AG20443 (cell line): ENCODE data around the gene ILKAP.

Source experiments
- DNase-seq: peaks from one replicate; pipeline ENCODE4 v3.0.0; 2012; ENCODE audit warnings: low spot score, mixed read lengths

The ILKAP gene

DNA sequence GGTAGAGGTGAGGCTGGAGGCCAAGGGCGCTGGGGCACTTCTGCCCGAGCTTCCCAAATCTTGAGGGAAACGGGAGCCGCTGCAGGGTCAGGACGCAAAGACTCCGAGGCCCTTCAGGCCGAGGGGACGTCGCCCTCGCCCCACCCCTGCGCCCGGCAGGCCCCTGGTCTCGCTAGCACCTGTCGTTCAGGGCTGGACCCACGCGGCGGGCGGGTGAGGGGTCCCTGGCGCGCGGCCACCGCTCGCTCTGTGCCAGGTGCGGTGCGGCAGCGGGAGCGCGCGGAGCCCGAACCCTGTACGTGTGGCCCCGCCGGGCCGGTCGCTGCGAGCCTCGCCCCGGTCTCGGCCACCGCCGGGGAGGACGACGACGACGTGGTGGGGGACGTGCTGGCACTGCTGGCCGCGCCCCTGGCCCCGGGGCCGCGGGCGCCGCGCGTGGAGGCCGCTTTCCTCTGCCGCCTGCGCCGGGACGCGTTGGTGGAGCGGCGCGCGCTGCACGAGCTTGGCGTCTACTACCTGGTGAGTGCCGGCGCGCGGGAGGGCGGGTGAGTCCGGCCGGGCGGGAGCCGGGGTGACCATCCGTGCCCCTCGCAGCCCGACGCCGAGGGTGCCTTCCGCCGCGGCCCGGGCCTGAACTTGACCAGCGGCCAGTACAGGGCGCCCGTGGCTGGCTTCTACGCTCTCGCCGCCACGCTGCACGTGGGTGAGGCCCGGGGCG, 39.9 kb downstream of the ILKAP start:
- DNase-seq = peak; percentile 44

DNA sequence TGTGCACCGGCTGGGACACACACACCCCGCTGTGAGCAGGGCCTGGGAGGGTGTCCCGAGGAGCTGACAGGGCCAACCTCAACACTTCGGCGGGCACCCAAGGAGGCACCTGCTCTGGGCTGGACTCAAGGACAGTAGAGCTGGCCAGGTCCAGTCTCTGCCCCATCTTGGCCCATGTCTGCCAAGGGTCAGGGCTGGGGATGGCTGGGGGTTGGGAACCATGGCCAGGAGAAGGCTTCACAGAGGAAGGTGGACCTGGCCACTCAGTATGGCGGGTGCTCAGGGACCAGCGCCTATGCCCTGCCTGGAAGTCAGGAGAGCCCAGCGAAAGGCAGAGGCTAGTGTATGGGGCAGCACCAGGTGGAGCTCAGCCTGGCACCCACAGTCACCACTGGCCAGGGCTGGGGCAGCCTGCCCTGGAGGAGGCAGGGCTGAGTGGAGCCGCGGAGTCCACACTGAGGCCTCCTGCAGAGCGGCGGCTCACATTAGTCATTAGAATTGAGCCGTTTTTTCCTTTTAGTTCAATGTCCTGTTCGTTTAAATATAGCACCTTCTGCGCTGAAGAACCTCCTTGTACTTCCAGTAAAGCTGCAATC, 40.6 kb downstream of the ILKAP start:
- no peak for DNase-seq

DNA sequence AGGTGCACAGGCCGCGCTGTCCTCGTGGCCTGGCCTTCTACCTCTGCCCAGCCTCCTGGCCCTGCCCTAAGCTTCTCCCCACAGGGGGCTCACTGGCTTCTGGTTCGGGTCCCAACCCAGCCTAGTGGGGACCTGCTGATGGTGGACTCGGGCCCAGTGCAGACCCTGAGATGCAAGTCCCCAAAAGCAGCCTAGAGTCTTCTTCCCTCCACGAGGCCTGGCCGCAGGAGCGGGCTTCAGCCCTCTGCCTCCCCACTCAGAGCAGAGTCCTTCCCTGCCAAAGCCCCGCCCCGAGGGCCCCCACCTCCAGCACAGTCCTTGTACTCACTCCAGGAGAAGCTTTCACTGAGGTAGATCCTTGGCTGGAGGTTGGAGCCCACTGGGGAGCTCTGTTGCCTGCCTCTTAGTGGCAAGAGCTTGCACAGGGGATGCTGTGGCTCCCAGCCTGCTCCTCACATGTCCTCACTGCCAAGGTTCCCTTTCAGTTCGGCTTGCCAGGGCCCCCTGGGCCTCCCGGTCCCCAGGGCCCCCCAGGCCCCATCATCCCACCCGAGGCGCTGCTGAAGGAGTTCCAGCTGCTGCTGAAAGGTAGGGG, 41.1 kb downstream of the ILKAP start:
- no peak for DNase-seq

DNA sequence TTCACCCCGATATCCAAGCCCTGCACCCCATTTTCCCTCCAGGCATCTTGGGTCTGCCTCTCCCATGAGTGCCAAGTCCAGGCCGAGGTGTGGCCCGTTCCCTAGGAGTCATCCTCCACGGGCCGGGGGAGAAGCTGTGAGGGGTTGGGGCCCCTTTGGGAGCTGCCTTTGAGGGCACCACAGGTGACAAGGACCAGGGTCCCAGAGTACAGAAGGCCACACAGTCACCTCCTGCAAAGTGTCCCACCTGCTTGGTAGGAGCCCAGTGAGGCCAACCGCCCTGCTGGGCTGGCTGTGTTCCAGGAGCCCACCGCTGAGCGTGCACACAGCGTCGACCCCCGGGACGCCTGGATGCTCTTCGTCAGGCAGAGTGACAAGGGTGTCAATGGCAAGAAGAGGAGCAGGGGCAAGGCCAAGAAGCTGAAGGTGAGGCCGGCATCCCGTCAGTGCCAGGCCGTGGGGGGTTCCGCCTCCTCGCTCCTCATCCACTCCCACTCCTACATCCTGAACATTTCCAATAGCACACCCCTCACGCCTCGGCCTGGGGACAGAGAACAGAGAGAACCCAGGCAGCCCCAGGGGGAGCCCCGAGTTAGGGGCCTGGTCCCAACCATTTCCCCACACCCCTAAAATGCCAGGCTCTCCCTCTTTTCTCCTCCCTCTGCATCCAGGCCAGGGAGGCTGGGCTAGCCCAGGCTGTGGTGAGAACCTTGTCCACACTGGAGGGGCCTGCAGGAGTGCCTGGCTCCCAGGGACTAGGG, 42.0 kb downstream of the ILKAP start:
- no peak for DNase-seq

DNA sequence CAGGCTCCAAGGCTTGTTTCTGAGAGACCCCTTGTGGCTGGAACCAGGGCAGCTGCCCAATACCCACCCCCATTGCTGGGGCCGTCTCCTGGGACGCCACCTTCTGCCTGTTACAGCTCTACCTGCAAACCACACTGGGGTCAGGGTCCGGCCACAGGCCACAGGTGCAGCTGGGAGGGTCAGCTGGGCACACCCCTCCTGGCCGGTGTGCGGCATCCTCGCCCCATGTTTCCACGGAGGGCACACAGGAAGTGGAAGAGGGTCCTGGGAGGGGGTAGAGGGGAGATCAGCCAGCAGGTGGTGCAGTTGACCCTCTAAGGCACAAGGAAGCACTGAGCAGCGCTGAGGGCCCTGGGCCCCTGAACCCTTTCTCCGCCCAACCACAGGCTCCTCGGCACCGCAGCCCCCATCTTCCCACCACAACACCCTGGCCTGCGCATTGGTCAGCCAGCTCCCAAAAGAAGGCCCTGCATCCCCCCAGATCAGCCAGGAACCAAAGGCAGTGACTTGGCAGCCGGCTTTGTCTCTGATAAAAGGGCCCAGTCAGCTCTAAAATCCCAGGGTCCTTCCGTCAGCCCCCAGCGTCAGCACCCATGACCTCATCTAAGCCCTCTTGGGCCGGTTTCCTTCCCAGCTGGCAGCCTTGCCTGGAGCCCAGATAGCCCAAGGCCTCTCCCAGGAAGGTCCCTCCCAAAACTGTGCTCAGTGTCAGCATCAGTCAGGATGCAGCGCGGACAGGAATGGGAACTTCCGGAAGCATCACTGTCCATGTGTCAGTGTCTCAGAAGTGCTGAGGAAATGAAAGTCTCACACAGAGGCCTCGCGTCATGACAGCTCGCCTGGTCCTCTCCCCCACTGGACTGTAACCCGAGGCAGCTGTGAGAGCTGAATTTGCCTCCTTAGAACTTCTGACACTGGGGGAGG, 43.0 kb downstream of the ILKAP start:
- no peak for DNase-seq

GRCh38 chr2:238159661-238160205, 43.8 kb downstream of the ILKAP start:
- no peak for DNase-seq

DNA sequence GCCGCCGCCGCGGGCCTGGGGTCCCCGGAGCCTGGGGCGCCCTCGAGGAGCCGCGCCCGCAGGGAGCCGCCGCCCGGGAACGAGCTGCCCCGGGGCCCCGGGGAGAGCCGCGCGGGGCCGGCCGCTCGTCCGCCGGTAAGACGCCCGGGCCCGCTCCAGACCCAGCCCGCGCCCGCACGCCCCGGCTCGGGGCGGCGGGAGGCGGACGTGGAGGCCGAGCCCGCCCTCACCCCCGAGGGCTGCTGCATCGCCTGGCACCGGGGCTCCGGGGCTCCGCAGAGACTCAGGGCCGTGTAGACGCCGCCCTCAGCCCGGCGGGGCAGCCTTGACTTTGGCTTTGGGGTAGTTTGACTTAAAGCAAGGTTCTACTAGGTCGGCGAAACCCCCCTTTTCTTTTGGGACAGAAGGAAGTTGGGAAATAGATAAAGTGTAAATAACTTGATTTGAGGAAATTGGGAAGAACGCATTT, 44.4 kb downstream of the ILKAP start:
- DNase-seq = peak; percentile 50

- peak; percentile 86 for DNase-seq
Observed at GRCh38 chr2:238158509-238159070, 44.9 kb downstream of the ILKAP start, which contains the start of gene ERFE. ERFE (plus strand) TSS chr2:238158970; CDS start chr2:238159008, 38 bp downstream.

DNA sequence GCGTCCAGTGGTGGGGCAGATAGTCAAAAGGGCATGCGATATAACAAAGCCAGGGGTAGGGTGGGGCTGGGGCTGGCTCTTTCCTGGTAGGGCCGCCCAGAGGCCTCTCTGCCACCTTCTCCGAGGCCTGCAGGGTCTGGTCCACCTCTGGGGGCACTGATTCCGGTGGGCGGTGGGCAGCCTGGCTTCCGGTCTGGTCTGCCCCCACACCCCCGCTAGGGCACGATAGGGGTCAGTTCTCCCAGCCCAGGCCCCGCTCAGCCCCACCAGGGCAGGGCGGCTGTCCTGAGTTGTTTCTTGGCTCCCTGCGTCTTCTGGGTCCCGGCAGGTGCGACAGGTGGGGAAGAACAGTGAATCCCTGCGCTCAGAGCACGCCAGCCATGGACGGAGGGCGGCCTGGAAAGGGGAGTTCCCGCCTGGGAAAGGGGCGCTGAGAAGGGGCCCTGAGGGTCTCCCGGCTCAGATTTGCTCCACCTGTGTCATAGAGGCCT, 45.4 kb downstream of the ILKAP start:
- DNase-seq = no peak

GRCh38 chr2:238157506-238158017, 45.9 kb downstream of the ILKAP start:
- DNase-seq = no peak

GRCh38 chr2:238155761-238156694, 47.5 kb downstream of the ILKAP start:
- DNase-seq = no peak

- DNase-seq = no peak
Observed at GRCh38 chr2:238155051-238155760, 48.3 kb downstream of the ILKAP start.

- DNase-seq = no peak
Observed at GRCh38 chr2:238154570-238154969, 48.9 kb downstream of the ILKAP start.

DNA sequence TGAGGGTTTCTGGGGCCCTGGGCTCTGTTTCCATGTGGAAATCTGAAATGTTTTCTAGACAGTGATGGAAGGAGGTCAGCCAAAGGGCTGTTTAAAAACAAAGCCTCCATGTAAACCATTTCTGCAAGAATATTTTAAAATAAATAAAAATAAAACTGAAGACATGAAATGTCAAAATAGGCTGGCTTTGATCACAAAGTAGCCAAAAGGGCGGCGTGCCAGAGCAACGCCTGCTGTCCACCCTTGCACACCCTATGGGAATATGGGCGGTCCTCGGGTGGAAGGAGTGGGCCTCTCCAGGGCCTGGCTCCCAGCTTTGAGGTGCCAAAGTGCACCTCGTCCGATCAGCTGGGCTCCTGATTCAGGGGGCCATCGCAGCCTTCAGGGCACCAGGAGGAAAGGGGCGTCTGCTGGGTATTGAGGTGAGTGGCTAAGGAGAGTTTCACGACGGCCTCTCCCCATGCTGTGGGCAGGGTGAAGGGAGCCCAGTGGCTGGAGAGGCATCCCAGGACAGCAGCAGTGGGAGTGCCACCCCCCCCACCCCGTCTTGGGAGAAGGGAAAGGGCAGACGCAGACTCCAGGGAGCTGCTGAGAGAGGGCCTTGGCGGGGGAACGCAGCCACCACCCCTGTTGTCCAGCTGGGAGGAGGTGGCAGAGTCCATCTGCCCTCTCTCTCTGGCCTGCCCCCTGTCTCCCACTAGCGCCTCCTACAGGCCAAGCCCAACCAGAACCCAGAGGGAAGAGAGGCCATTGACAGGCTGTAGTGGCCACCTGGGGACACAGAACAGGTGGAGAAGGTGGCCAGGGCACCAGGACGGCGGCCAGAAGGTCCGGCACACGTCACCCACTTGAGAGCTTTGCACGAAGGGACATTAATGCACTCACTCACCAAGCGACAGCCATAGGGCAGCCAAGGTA, 50.5 kb downstream of the ILKAP start:
- no peak for DNase-seq

DNA sequence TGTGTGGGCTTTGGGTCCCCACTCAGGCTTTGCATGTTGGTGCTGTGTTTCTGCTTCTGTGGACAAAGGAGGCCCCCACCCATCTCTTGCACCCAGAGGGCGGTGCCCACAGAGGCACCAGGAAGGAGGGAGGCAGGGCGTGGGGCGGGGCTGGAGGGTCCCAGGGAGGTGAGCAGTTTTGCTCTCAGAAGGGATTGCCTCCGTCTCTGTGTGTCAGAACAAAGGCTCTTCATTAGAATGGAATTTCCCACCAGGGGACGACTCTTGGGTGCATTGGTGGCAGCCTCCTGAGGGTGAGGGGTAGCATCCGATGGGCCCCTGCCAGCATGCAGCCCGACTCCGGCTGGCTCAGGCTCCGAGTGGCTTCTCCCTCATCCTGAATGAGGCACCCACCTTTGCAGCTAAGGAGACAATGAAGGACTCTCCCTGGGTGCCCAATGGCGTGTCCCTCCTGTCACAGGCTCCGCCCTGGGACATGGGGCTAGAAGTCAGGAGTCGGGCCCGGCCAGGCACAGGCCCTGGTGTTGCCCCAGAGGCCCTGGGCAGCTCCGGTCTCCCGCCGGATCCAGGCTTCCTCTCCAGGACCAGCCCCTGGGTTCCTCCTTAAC, 51.8 kb downstream of the ILKAP start:
- no peak for DNase-seq

DNA sequence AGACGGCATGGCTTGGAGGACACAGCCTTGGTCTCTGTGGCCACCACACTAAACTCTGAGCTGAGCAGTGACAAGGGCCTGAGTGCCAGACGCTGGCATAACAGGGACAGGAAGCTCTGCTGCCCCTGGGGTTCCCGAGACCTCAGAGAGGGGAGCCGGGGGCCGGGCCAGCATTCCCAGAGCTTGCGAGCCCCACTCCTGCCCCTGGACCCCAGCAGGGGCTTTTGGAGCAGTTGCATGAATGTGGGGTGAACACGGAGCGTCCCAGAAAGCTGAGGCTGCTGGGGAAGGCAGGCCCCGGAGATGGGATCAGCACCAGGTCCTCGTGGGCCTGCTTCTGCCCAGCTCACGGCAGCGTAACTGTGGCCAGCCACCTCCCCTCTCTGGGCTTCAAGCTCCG, 52.3 kb downstream of the ILKAP start:
- no peak for DNase-seq

DNA sequence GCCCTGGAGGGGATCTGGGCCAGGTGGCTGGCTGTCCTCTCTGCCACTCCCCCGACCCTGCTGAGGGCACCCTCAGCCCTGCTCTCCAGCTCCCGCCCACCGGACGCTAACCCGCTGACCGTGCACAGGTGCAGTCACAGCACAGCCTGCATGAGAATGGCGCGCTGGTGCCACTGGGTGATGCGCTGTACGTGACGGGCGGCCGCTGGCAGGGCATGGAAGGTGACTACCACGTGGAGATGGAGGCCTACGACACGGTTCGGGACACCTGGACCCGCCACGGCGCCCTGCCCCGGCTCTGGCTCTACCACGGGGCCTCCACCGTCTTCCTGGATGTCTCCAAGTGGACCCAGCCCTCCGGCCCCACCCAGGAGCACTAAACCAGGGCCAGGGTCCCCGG, 52.8 kb downstream of the ILKAP start:
- no peak for DNase-seq
